PC-3 (cell line): ENCODE measurements around the gene SMARCD1. TPM values are rescaled to one million over a fixed set of nuclear protein-coding genes. Genes with fewer than 3 reads are reported as not detected.
"Not testable (repeated sequence)": the region's sequence is repeated elsewhere in the genome, so short reads cannot be mapped to it uniquely, and the experiment has no call there.

ENCODE experiments used
- ATAC-seq: fragments of 200-7000 bp; cut with Tn5 transposase; 2 replicates; pipeline ENCODE4 v1.9.1; 2020; ENCODE audit warnings: mild to moderate bottlenecking, moderate library complexity
- BruUV-seq: library from RNA; stranded (reverse); fragments of 400-500 nt; replicated peaks from 2 replicates; lab custom pipeline; 2021; lab: Mats Ljungman, UMichigan
- CTCF ChIA-PET: fragments of 300-600 bp; sonication (Branson Sonifier 250); formaldehyde crosslinking; loops from one replicate; lab custom pipeline; 2022; ENCODE audit warnings: antibody characterized with exemption; lab: Charles Lee
- POLR2A ChIA-PET: fragments of 300-600 bp; sonication (Branson Sonifier 250); formaldehyde crosslinking; loops from one replicate; lab custom pipeline; 2022; ENCODE audit warnings: antibody characterized with exemption; ENCODE audit not compliant: unreplicated experiment; lab: Charles Lee
- DNase-seq: peaks from one replicate; pipeline ENCODE4 v3.0.0-alpha.2; 2015
- H2AFZ ChIP-seq: fragments of 300-600 bp; sonication (generic); 2 replicates; pipeline ENCODE4 v1.6.0; 2016; ENCODE audit warnings: antibody characterized with exemption, low read length
- H3F3A ChIP-seq: fragments of 300-600 bp; sonication (generic); one replicate; pipeline ENCODE4 v1.6.0; 2017; ENCODE audit warnings: antibody characterized with exemption, low read length, control low read depth, mild to moderate bottlenecking; ENCODE audit not compliant: unreplicated experiment
- H3K27ac ChIP-seq: fragments of 300-600 bp; sonication (generic); 2 replicates; pipeline ENCODE4 v1.5.1; 2016; ENCODE audit warnings: mild to moderate bottlenecking, low read length
- H3K27me3 ChIP-seq: fragments of 300-600 bp; sonication (generic); 2 replicates; pipeline ENCODE4 v1.6.1; 2016; ENCODE audit warnings: low read length, mixed read lengths
- H3K36me3 ChIP-seq: fragments of 300-600 bp; sonication (generic); 2 replicates; pipeline ENCODE4 v1.6.1; 2016; ENCODE audit warnings: low read depth, mixed run types, low read length, mixed read lengths
- H3K4me1 ChIP-seq: fragments of 300-600 bp; sonication (generic); 2 replicates; pipeline ENCODE4 v1.5.1; 2016; ENCODE audit warnings: low read length; ENCODE audit not compliant: insufficient read depth
- H3K4me2 ChIP-seq: fragments of 300-600 bp; sonication (generic); 2 replicates; pipeline ENCODE4 v1.6.0; 2016; ENCODE audit warnings: low read length
- H3K4me3 ChIP-seq: fragments of 300-600 bp; sonication (generic); 2 replicates; pipeline ENCODE4 v1.5.1; 2016; ENCODE audit warnings: mild to moderate bottlenecking, low read length, mixed read lengths
- H3K79me2 ChIP-seq: fragments of 300-600 bp; sonication (generic); 2 replicates; pipeline ENCODE4 v1.6.1; 2017; ENCODE audit warnings: low read length, mixed read lengths
- H3K9ac ChIP-seq: fragments of 300-600 bp; sonication (generic); 2 replicates; pipeline ENCODE4 v1.6.0; 2016; ENCODE audit warnings: mild to moderate bottlenecking, low read length
- H3K9me2 ChIP-seq: fragments of 300-600 bp; sonication (generic); replicated peaks from 2 replicates; pipeline ENCODE4 v1.6.1; 2016; ENCODE audit warnings: mixed run types, low read length, mixed read lengths
- H3K9me3 ChIP-seq: fragments of 300-600 bp; sonication (generic); 2 replicates; pipeline ENCODE4 v1.6.1; 2016; ENCODE audit warnings: low read length, mixed read lengths
- H4K20me1 ChIP-seq: fragments of 300-600 bp; sonication (generic); 2 replicates; pipeline ENCODE4 v1.6.1; 2016; ENCODE audit warnings: low read length, mixed read lengths
- CTCF ChIP-seq: fragments of 300-600 bp; sonication (generic); conservative IDR thresholded peaks from 2 replicates; pipeline ENCODE4 v1.5.1; 2017; ENCODE audit warnings: antibody characterized with exemption, low read depth, mild to moderate bottlenecking, low read length
- EZH2 ChIP-seq: fragments of 300-600 bp; sonication (generic); IDR thresholded peaks from one replicate; pipeline ENCODE4 v1.6.1; 2017; ENCODE audit warnings: antibody characterized with exemption, mild to moderate bottlenecking, low read length; ENCODE audit not compliant: unreplicated experiment
- EZH2phosphoT487 ChIP-seq: fragments of 300-600 bp; sonication (generic); IDR thresholded peaks from 2 replicates; pipeline ENCODE4 v1.6.1; 2018; ENCODE audit warnings: mild to moderate bottlenecking, antibody characterized with exemption, low read length, borderline replicate concordance
- intact Hi-C: fragments of 100-400 bp; cut with micrococcal nuclease; formaldehyde crosslinking; loops from 2 replicates; pipeline ENCODE4 v1.9.0; 2023
- total RNA-seq: library from RNA; depleted of rRNA; stranded (reverse); fragments of >200 nt; gene quantifications from 2 replicates; pipeline ENCODE4 v1.2.3, GENCODE V29; 2014

The SMARCD1 gene
- total RNA-seq, 1 experiment from 2014 or later: 105 TPM

DNA sequence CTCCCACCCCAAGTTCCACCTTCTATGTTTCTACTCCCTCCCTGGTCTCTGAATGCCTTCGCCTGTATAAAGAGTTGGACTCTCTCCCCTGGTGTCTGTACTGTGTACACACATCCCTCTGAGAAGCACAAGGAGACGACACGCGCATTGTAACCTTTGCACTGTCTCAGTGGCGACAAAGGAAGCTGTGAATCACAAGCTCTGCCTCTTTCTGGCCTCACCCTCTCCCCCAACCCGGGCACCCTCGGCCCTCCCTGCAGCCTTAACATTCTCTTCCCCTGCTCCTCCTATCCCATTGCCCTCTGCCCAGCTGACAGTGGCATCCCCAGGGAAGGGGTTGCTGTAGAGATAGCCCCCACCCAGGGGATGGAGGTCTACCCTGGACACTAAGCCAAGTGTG, 2.5 kb upstream of the SMARCD1 start:
- Histone ChIP-seq H3K9me2 (no peaks in the 10 kb centered on the region), H4K20me1 (no peaks in the 10 kb centered on the region), H3F3A (peaks cover 9% of the 10 kb centered on the region), H3K4me1 (peaks cover 18% of the 10 kb centered on the region), H3K79me2 (peaks cover 19% of the 10 kb centered on the region), H3K4me3 (no peak overlapping the region), H3K9me3 (no peaks in the 10 kb centered on the region), H3K4me2 (no peak overlapping the region), H2AFZ (no peak overlapping the region), H3K27me3 (no peaks in the 10 kb centered on the region), H3K36me3 (peaks cover 10% of the 10 kb centered on the region; the same call in 1 of the 2 replicates), H3K27ac (no peak overlapping the region), H3K9ac (no peak overlapping the region)
- ChIA-PET POLR2A (no interaction called here), CTCF (no interaction called here)
- ATAC-seq (no peak), DNase-seq (no peak)
- BruUV-seq: no TSS peak
- TF ChIP-seq CTCF: no peak
- TF ChIP-seq EZH2: no peak
- no peak for TF ChIP-seq EZH2phosphoT487
- intact Hi-C loops: loop anchor here (10.0 kb wide), 1 partner anchor 232 kb away; no protein-coding TSS in a partner anchor

DNA sequence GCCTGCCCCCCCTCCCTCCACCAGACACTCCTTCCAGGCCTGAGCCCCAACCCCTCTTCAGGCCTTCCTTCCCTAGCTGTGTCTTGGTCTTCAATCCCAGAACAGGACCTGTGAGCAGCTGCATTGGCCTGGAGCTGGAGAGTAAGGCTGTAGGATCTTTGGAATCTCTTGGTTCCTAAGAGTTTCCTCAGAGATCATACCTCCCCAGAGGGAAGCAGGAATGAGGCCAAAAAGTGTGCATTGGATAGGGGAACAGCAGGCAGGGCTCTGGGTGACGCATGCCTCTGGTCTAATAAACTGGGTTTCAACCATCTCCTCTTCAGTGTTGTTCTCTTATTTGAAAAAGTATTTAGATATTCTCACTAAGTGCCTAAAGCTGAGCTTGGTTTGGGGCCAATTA, 1.8 kb upstream of the SMARCD1 start:
- no peak overlapping the region for H3K4me3 ChIP-seq
- POLR2A ChIA-PET: no interaction called here
- TF ChIP-seq EZH2: no peak
- TF ChIP-seq EZH2phosphoT487: no peak
- TF ChIP-seq CTCF: no peak
- peaks cover 11% of the 10 kb centered on the region for H3F3A ChIP-seq
- H3K9me2 ChIP-seq: no peaks in the 10 kb centered on the region
- BruUV-seq: no TSS peak
- no peak overlapping the region for H2AFZ ChIP-seq
- H3K27ac ChIP-seq: no peak overlapping the region
- peaks cover 10% of the 10 kb centered on the region; the same call in 1 of the 2 replicates for H3K36me3 ChIP-seq
- H3K79me2 ChIP-seq: peaks cover 19% of the 10 kb centered on the region
- H3K9me3 ChIP-seq: no peaks in the 10 kb centered on the region
- peaks cover 1% of the 10 kb centered on the region; the same call in 1 of the 2 replicates for H4K20me1 ChIP-seq
- H3K4me1 ChIP-seq: peaks cover 25% of the 10 kb centered on the region
- ATAC-seq (no peak), DNase-seq (no peak)
- intact Hi-C loops: loop anchor here (10.0 kb wide), 1 partner anchor 232 kb away; no protein-coding TSS in a partner anchor
- no peak overlapping the region for H3K9ac ChIP-seq
- CTCF ChIA-PET: no interaction called here
- no peak overlapping the region for H3K4me2 ChIP-seq
- no peaks in the 10 kb centered on the region for H3K27me3 ChIP-seq

DNA sequence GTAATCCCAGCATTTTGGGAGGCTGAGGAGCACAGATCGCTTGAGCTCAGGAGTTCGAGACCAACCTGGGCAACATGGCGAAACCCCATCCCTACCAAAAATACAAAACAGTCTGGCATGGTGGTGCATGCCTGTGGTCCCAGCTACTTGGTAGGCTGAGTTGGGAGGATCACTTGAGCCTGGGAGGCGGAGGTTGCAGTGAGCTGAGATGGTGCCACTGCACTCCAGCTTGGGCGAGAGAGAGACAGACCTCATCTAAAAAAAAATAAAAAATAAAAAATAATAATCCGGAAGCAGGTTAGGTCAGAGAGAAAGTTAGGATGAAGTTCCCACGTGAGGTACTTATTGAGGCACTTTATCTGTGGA, 750 bp upstream of the SMARCD1 start:
- not testable (repeated sequence) for H4K20me1 ChIP-seq, H3K27me3 ChIP-seq, BruUV-seq, H3K9me3 ChIP-seq, H3K9me2 ChIP-seq, ATAC-seq, DNase-seq
- CTCF ChIA-PET: interaction anchor here (0.6 to 1.5 kb wide), 11 partner anchors 14 to 244 kb away, joined by 3 to 12 read pairs (median 4); partner anchors contain the start of genes CERS5, COX14 and RACGAP1
- intact Hi-C loops: loop anchor here (10.0 kb wide), 1 partner anchor 230 kb away; no protein-coding TSS in a partner anchor
- peak overlapping the region; percentile 86 for H3K4me2 ChIP-seq
- H3K4me3 ChIP-seq: peak overlapping the region; percentile 78
- peaks cover 13% of the 10 kb centered on the region for H3F3A ChIP-seq
- H2AFZ ChIP-seq: peak overlapping the region; percentile 84
- POLR2A ChIA-PET: interaction anchor here (0.6 to 0.8 kb wide), 8 partner anchors 12 to 1313 kb away, joined by 3 to 29 read pairs (median 5); partner anchors contain the start of genes COX14 and GPD1
- H3K36me3 ChIP-seq: peaks cover 19% of the 10 kb centered on the region
- H3K27ac ChIP-seq: peak overlapping the region; percentile 71
- H3K9ac ChIP-seq: peak overlapping the region; percentile 86
- peaks cover 20% of the 10 kb centered on the region for H3K79me2 ChIP-seq
- peaks cover 36% of the 10 kb centered on the region for H3K4me1 ChIP-seq
